T-helper 17 cell (primary cell): ENCODE results near the gene GDPD5. TPM values are rescaled to one million over a fixed set of nuclear protein-coding genes. Genes with fewer than 3 reads are reported as not detected.

Source experiments
- ATAC-seq: fragments of 150-1000 bp; cut with Tn5 transposase; 2 replicates; pipeline ENCODE4 v1.10.0; 2021; ENCODE audit warnings: mild to moderate bottlenecking, moderate library complexity
- DNase-seq, 3 donors: peaks; one replicate each; pipeline versions ENCODE4 v3.0.0 to v3.0.0-alpha.2; 2020 to 2021
- H3K9me3 ChIP-seq: one replicate; pipeline ENCODE4 v1.7.0; 2013; ENCODE audit warnings: low read length, mild to moderate bottlenecking; ENCODE audit not compliant: control insufficient read depth, poor library complexity, severe bottlenecking
- H3K27ac Mint-ChIP-seq: one replicate; pipeline ENCODE4 v1.8.0; 2022; ENCODE audit warnings: mild to moderate bottlenecking, moderate library complexity, mixed read lengths
- H3K27me3 Mint-ChIP-seq: one replicate; pipeline ENCODE4 v1.8.0; 2022; ENCODE audit warnings: mixed read lengths
- H3K36me3 Mint-ChIP-seq: one replicate; pipeline ENCODE4 v1.8.0; 2022; ENCODE audit warnings: low read depth, mixed read lengths
- H3K4me1 Mint-ChIP-seq: one replicate; pipeline ENCODE4 v1.8.0; 2022; ENCODE audit warnings: mild to moderate bottlenecking, mixed read lengths
- H3K4me3 Mint-ChIP-seq: one replicate; pipeline ENCODE4 v1.8.0; 2022; ENCODE audit warnings: mild to moderate bottlenecking, moderate library complexity, mixed read lengths
- total RNA-seq, 4 donors: library from RNA in 2 of 4; stranded (reverse) in 2 of 4; gene quantifications; one replicate each; pipeline ENCODE4 v1.2.3 and lab custom pipeline; 2022 to 2026

The GDPD5 gene
- total RNA-seq, 2 donors from 2014 or later = 77.3 to 108 TPM

DNA sequence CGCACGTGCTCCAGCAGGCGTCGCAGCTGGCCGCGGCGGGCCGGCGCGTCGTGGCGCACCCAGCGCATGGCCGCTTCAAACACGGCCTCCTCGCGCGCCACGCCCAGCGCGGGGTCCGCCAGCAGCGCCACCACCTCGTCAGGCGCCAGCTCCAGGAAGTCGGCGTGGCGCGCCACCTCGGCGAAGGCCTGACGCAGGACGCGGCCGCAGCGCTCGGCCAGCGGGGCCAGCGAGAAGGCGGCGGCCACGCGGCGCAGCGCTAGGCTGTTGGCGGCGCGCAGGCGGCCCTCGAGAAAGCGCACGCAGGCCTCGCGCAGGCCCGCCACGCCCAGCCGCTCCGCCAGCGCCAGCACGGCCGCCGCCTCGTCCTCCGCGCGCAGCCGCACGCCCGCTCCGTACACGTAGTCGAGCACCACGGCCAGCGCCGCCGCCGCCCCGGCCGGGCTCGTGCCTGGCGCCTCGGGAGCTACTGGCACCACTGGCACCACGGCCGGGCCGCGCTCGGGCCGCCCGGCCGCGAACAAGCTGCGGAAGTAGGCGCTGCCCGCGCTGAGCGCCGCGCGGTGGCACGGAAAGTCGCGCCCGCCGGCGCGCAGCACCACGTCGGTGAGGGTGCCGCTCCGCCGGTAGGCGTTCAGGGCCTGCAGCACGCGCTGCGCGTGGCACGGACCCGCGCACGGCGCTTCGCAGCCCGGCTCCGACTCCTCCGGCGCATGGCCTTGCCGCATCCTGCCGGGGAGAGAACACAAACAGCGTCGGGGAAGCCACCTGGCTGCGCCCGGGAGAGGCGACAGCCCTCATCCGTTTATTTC, 95.6 kb downstream of the GDPD5 start:
- Mint-ChIP-seq H3K27me3 (peaks cover 23% of the 10 kb centered on the region), H3K4me1 (peaks cover 25% of the 10 kb centered on the region), H3K36me3 (no peaks in the 10 kb centered on the region), H3K27ac (no peak overlapping the region), H3K4me3 (peak overlapping the region; percentile 91)
- no peaks in the 10 kb centered on the region for H3K9me3 ChIP-seq
- DNase-seq (peak; percentile 53 to 60 (median 55)), ATAC-seq (peak; percentile 81)

DNA sequence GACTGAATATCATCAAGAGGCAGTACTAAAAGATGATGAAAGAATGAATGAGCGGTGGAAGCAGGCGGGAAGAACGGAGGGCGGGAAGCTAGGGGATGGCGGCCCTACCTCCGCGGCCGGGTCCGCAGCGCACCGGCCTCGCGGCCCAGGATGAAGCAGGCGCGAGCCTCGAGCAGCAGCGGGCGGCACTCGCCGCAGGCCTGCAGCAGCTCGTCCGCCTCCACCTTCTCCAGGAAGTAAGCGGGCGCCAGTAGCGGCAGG, 96.2 kb downstream of the GDPD5 start:
- no peaks in the 10 kb centered on the region for H3K36me3 Mint-ChIP-seq
- peak overlapping the region; percentile 72 for H3K27ac Mint-ChIP-seq
- ATAC-seq (no peak), DNase-seq (no peak)
- peaks cover 25% of the 10 kb centered on the region for H3K4me1 Mint-ChIP-seq
- H3K9me3 ChIP-seq = no peaks in the 10 kb centered on the region
- H3K4me3 Mint-ChIP-seq = peak overlapping the region; percentile 84
- H3K27me3 Mint-ChIP-seq = peaks cover 21% of the 10 kb centered on the region

DNA sequence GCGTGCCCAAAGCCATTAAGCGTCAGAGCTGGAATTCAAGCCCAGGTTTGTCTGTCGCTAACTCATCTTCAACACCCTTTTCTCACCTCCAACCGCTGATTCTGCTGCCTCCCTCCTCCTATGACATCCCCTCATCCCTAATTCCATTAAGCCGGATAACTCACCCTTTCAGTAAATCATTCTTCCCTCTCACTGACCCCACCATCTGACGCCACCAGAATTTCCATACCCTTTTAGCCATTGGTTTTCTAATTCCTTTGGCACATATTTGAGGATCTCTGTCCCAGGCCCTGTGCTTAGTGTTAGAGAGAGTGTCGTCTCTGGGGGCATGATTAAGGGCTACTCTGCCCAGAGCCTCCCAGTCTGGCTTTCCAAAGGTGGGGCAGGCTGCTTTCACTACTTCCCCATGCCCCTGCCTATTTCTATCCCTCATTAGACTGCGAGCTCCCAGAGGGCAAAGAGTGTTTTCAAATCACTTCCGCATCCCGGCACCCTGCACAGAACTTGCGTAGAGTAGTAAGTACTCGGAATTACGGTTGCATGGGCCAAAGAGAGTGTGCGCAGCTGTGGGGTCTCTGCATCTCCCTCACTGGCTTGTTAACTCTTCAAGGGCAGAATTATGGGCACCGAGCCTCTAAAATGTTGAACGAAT, 96.6 kb downstream of the GDPD5 start:
- Mint-ChIP-seq H3K4me3 (peak overlapping the region; percentile 84), H3K36me3 (no peaks in the 10 kb centered on the region), H3K27ac (peak overlapping the region; percentile 72), H3K27me3 (peaks cover 19% of the 10 kb centered on the region), H3K4me1 (peaks cover 25% of the 10 kb centered on the region)
- DNase-seq (no peak), ATAC-seq (no peak)
- no peaks in the 10 kb centered on the region for H3K9me3 ChIP-seq

DNA sequence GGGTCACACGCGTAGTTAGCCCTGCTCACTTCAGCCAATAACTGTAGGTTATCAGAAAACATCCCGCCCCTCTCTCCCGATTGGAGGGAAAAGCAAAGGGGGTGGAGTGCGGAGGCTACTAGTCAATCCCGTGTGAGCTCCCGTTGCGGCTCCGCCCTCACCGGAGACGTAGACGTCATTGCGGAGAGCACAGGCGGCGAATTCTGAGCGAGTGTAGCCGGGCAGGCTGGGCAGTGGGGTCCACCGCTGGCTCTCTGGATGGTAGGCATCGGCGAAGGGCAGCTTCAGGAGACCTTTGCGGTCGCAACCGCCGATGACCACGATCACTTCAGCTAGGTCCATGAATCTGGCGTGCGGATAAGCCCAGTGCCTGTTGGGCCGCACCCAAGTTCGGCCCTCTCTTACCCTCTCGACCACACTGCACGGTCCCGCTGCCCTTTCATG, 97.4 kb downstream of the GDPD5 start:
- H3K4me3 Mint-ChIP-seq = peak overlapping the region; percentile 71
- H3K9me3 ChIP-seq = no peaks in the 10 kb centered on the region
- no peak overlapping the region for H3K27ac Mint-ChIP-seq
- ATAC-seq = peak; percentile 66
- H3K4me1 Mint-ChIP-seq = peaks cover 25% of the 10 kb centered on the region
- peak; percentile 39 to 51 (median 44) for DNase-seq
- H3K27me3 Mint-ChIP-seq = peaks cover 19% of the 10 kb centered on the region
- H3K36me3 Mint-ChIP-seq = no peaks in the 10 kb centered on the region

DNA sequence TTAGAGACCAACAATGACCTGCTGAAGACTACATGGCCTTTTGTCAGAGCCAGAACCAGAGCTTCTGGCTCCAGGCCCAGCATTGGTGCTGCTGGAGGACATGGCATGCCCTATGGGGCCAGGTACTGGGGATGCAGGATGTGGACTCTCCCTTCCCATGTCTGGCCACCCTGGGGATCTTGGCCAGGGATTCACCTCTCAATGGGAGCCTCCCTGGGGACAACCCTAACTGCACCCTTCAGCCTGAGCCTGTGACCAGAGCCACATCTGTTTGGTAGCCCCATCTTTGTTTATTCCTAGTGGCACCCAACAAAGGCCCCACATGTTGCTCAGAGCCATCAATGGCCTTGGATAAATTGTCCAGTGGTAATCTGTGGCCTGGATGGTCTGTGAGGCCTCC, 98.6 kb downstream of the GDPD5 start:
- ATAC-seq = no peak
- H3K36me3 Mint-ChIP-seq = no peaks in the 10 kb centered on the region
- no peaks in the 10 kb centered on the region for H3K9me3 ChIP-seq
- H3K4me3 Mint-ChIP-seq = no peak overlapping the region
- peak overlapping the region; percentile 41 for H3K27ac Mint-ChIP-seq
- H3K4me1 Mint-ChIP-seq = peaks cover 21% of the 10 kb centered on the region
- peaks cover 10% of the 10 kb centered on the region for H3K27me3 Mint-ChIP-seq
- no peak for DNase-seq

DNA sequence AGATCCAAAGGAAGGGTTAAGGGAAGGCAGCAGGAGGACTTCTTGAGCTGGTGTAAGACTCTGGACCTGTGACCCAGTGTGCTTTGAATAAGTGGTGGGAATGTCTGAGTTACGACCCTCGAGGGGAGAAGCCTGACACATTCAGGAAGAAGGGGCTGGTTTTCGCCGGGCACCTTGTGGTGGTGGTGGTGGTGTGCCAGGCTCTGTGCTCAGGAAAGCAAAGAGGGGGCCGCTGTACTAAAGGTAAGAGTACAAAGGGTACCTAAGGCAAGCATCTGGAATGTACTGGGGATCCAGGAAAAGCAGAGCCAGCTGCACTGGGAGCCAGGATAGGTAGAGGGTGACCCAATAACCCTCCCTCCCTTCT, 99.0 kb downstream of the GDPD5 start:
- DNase-seq = no peak
- no peak for ATAC-seq

DNA sequence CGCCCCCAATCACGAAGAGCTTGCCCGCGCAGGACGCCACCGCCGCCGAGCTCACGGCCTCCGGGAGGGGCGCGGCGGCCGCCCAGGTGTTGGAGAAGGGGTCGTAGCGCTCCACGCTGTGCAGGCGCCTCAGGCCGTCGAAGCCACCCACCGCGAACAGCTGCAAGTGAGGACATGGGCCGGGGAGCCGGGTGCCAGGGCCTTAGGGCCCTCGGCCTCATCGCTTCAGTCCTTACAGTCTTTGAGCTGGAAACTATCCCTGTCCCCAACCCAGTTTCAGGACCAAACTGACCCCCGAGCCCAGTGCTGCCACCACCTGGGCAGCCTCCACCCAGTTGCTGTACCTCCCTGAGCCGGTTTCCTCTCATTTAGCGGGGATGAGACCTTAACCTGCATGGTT, 100.3 kb downstream of the GDPD5 start:
- Mint-ChIP-seq H3K27me3 (no peaks in the 10 kb centered on the region), H3K4me1 (peaks cover 10% of the 10 kb centered on the region), H3K36me3 (no peaks in the 10 kb centered on the region), H3K27ac (no peak overlapping the region), H3K4me3 (no peak overlapping the region)
- ATAC-seq = no peak
- DNase-seq = no peak
- no peaks in the 10 kb centered on the region for H3K9me3 ChIP-seq

More for the DNA sequence above, 99.0 kb downstream of the GDPD5 start:
- Mint-ChIP-seq H3K4me1 (peaks cover 18% of the 10 kb centered on the region), H3K4me3 (no peak overlapping the region), H3K27ac (peak overlapping the region; percentile 37), H3K36me3 (no peaks in the 10 kb centered on the region), H3K27me3 (peaks cover 6% of the 10 kb centered on the region)
- H3K9me3 ChIP-seq = no peaks in the 10 kb centered on the region

DNA sequence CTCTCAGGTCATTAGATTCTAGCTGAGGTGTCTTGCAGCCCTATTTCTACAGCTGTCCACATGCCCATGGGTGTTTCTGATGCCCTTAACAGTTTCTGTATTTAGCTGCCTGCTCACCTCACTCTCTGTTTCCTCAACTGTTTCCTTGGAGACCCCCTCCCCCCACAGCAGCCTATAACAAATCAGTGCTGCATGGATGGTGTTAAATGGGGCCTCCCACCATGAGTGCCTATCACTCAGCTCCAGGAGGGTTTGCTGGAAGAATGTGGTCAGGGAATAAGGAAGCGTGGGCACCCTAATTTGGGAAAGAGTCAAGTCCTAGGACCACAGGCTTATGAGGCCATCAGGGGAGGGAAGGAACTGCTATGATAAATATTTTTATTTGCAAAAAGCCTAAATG, 101.3 kb downstream of the GDPD5 start:
- DNase-seq = no peak
- no peak for ATAC-seq
- Mint-ChIP-seq H3K4me3 (no peak overlapping the region), H3K4me1 (peaks cover 9% of the 10 kb centered on the region), H3K27me3 (no peaks in the 10 kb centered on the region), H3K27ac (peak overlapping the region; percentile 21), H3K36me3 (no peaks in the 10 kb centered on the region)
- H3K9me3 ChIP-seq = no peaks in the 10 kb centered on the region

DNA sequence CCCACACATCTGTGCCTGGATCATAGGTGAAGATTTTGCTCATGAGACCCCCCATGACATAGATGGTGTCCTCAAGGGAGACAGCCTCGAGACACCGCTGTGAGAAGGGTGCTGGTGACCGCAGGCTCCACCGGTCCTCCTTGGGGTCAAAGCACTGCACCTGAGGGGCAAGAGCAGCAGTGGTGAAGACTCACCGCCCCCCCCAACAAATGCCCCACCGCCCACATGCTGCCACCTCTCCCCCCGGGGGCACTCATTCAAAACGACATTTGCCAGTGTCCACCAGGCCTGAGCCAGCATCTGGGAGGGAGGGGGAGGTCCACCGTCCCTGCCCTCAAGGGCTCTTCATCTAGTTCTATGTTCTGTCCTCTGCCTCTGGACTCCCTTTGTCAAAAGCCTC, 102.0 kb downstream of the GDPD5 start:
- H3K27me3 Mint-ChIP-seq = no peaks in the 10 kb centered on the region
- DNase-seq (no peak), ATAC-seq (no peak)
- no peak overlapping the region for H3K4me3 Mint-ChIP-seq
- no peaks in the 10 kb centered on the region for H3K9me3 ChIP-seq
- H3K4me1 Mint-ChIP-seq = peaks cover 8% of the 10 kb centered on the region
- no peaks in the 10 kb centered on the region for H3K36me3 Mint-ChIP-seq
- H3K27ac Mint-ChIP-seq = peak overlapping the region; percentile 21

DNA sequence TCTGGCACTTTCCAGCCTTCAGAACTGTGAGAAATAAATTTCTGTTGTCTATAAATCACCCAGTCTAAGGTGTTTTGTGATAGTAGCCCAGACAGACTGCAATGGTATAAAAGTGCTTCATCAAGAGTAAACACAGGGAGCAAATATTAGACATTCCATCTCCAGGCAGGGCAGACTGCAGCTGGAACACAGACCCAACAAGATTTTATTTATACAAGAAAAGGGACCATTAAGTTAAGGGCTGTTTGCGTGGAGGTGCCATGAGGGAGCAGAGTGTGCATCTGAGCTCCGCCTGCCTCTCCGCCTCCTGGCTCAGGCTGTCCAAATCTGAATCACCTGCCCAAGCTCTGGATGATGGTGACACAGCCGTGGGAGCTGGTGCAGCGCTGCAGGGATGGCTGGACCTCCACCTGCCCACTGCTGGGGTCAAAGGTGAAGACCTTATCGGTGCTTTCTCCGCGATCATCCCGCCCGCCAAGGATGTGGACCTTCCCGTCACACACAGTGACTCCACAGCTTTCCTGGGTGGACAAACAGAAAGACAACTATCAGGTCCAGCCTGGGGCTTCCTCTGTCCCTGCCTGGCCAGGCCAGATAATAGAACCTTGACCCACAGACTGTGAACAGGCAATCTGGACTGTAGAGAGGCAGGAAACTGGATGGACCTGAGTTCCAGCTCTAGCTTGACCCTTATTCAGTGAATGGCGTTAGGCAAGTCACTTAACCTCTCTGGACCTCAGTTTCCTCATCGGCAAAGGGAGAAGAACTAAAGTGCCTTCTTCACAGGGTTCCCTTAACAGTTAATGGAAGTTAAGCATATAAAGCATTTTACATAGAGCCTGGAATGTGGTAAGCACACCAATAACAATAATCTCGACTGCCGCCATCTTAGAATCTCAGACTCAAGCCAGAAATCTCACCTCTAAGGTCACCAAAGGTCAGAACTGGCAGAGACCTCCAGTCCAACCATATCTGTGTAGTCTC, 103.2 kb downstream of the GDPD5 start:
- H3K4me3 Mint-ChIP-seq = no peak overlapping the region
- peaks cover 1% of the 10 kb centered on the region for H3K4me1 Mint-ChIP-seq
- ATAC-seq = no peak
- no peak for DNase-seq
- no peaks in the 10 kb centered on the region for H3K36me3 Mint-ChIP-seq
- no peak overlapping the region for H3K27ac Mint-ChIP-seq
- no peaks in the 10 kb centered on the region for H3K27me3 Mint-ChIP-seq
- H3K9me3 ChIP-seq = no peaks in the 10 kb centered on the region

DNA sequence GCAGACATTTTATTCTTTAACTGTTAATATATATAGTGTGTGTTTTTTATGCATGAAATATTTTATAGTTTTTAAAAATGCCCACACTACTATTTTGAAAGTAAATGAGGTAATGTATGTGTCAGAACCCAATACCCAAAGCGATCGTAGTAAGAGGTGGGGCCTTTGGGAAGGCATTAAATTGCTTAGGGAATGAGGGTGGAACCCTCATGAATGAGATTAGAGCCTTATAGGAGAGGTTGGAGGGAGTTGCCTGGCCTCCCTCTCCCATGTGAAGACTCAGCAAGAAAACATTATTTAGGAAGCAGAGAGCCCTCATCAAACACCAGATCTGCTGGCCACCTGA, 103.9 kb downstream of the GDPD5 start:
- Mint-ChIP-seq H3K4me1 (no peaks in the 10 kb centered on the region), H3K27ac (no peak overlapping the region), H3K36me3 (no peaks in the 10 kb centered on the region), H3K27me3 (no peaks in the 10 kb centered on the region), H3K4me3 (no peak overlapping the region)
- ATAC-seq (no peak), DNase-seq (no peak)
- H3K9me3 ChIP-seq = no peaks in the 10 kb centered on the region

DNA sequence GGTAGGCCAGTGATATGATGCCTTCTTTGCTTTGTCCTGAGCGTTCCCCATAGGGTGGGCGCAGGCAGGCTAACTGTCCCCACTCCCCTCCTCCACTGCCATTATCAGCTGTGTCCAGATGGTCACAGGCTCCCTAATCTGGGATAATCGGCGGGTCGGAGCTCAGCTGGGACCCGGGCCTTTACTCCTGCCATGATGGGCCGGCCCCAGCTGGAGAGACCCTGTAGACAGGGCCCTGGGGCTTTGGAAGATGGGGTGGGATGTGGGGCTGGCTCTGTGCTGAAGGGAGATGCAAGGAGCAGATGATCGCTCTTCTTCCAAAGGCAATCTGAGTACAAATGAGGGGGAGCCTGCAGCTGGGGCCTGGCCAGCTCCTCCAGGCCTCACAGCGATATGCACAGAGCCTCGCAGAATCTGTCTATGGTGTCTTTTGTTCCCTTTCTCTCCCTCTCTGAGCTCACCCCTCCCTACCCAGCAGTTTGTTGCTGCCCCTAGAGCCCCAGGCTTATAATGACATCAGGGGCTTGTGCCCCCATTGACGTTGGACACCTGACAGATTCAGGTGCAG, 104.6 kb downstream of the GDPD5 start:
- Mint-ChIP-seq H3K27me3 (no peaks in the 10 kb centered on the region), H3K36me3 (no peaks in the 10 kb centered on the region), H3K4me3 (no peak overlapping the region), H3K4me1 (no peaks in the 10 kb centered on the region), H3K27ac (peak overlapping the region; percentile 6)
- no peak for DNase-seq
- H3K9me3 ChIP-seq = no peaks in the 10 kb centered on the region
- ATAC-seq = no peak
